HG02763 (cell line): ENCODE results near the gene BBOX1.
"Not testable (repeated sequence)": the region's sequence is repeated elsewhere in the genome, so short reads cannot be mapped to it uniquely, and the experiment has no call there.

Source experiments
- ATAC-seq: cut with Tn5 transposase; IDR thresholded peaks from one replicate; pipeline ENCODE4 v1.9.1; 2021; ENCODE audit warnings: mild to moderate bottlenecking, moderate library complexity; ENCODE audit not compliant: unreplicated experiment

The BBOX1 gene

GRCh38 chr11:27040302-27041115 lies at the start of gene BBOX1:
Gene BBOX1 (plus strand): TSS chr11:27040815. CDS start chr11:27055431, 14,616 bp downstream.
- ATAC-seq: no peak

GRCh38 chr11:26992031-26992541 lies 48.5 kb upstream of the BBOX1 start:
- no peak for ATAC-seq

- no peak for ATAC-seq
These were observed 46.6 kb upstream of the BBOX1 start, which contains the start of gene FIBIN for GRCh38 chr11:26993965-26994457. Gene FIBIN (plus strand): TSS chr11:26994112. CDS start chr11:26994527, 415 bp downstream.

GRCh38 chr11:26994631-26995095 lies 46.0 kb upstream of the BBOX1 start:
- no peak for ATAC-seq

- ATAC-seq: no peak
These were observed 44.7 kb upstream of the BBOX1 start for GRCh38 chr11:26995701-26996460.

- ATAC-seq: no peak
These were observed 43.2 kb upstream of the BBOX1 start for GRCh38 chr11:26997378-26997777.

GRCh38 chr11:27001136-27001730 lies 39.4 kb upstream of the BBOX1 start:
- ATAC-seq: not testable (repeated sequence)

- ATAC-seq: no peak
These were observed 38.2 kb upstream of the BBOX1 start for GRCh38 chr11:27002431-27002830.

- no peak for ATAC-seq
These were observed 37.8 kb upstream of the BBOX1 start for GRCh38 chr11:27002838-27003237.

- ATAC-seq: no peak
These were observed 36.5 kb upstream of the BBOX1 start for GRCh38 chr11:27004103-27004502.

GRCh38 chr11:27008811-27009535 lies 31.6 kb upstream of the BBOX1 start:
- ATAC-seq: no peak

- no peak for ATAC-seq
These were observed 28.9 kb upstream of the BBOX1 start for GRCh38 chr11:27011560-27012233.

GRCh38 chr11:27012234-27012921 lies 28.2 kb upstream of the BBOX1 start:
- no peak for ATAC-seq

GRCh38 chr11:27013781-27014361 lies 26.7 kb upstream of the BBOX1 start:
- no peak for ATAC-seq

GRCh38 chr11:27018902-27019529 lies 21.6 kb upstream of the BBOX1 start:
- no peak for ATAC-seq

GRCh38 chr11:27020751-27021150 lies 19.9 kb upstream of the BBOX1 start:
- ATAC-seq: no peak

- no peak for ATAC-seq
These were observed 17.9 kb upstream of the BBOX1 start for GRCh38 chr11:27022659-27023251.

- no peak for ATAC-seq
These were observed 15.8 kb upstream of the BBOX1 start for GRCh38 chr11:27024865-27025264.
